Activated T-helper 2 cell treated with anti-CD3 and anti-CD28 coated beads, Interferon-gamma antibody, Interleukin-2, Interleukin-4, amounts not matched to agents 10 μg/mL and 5 μg/mL and 100 μg/mL, durations not matched to agents 14 hours and 24 hours and 36 hours (primary cell): Measurements from ENCODE around the gene SLC19A1. TPM values are rescaled to one million over a fixed set of nuclear protein-coding genes. Genes with fewer than 3 reads are reported as not detected.

Experiments
- DNase-seq: peaks from one replicate; pipeline ENCODE4 v3.0.0; 2021; ENCODE audit warnings: low spot score
- H3K27ac Mint-ChIP-seq: one replicate; pipeline ENCODE4 v1.8.0; 2021; ENCODE audit warnings: mixed read lengths
- H3K27me3 Mint-ChIP-seq: one replicate; pipeline ENCODE4 v1.8.0; 2021; ENCODE audit warnings: low read depth, mixed read lengths
- H3K36me3 Mint-ChIP-seq: one replicate; pipeline ENCODE4 v1.8.0; 2021; ENCODE audit warnings: low read depth, mixed read lengths
- H3K4me1 Mint-ChIP-seq: one replicate; pipeline ENCODE4 v1.8.0; 2021; ENCODE audit warnings: low read depth, mixed read lengths
- H3K4me3 Mint-ChIP-seq: one replicate; pipeline ENCODE4 v1.8.0; 2021; ENCODE audit warnings: low read depth, mild to moderate bottlenecking, moderate library complexity, mixed read lengths
- H3K9me3 Mint-ChIP-seq: one replicate; pipeline ENCODE4 v1.8.0; 2021; ENCODE audit warnings: mixed read lengths
- intact Hi-C: fragments of 100-400 bp; cut with micrococcal nuclease; formaldehyde crosslinking; loops from one replicate; pipeline ENCODE4 v1.15.1; 2023
- total RNA-seq: library from RNA; stranded (reverse); gene quantifications from 2 replicates; pipeline ENCODE4 v1.2.3, GENCODE V29; 2022

The SLC19A1 gene
- total RNA-seq, 1 donor from 2014 or later, result 68.1 TPM

GRCh38 chr21:45459171-45460010 is 82.8 kb downstream of the SLC19A1 start:
- Mint-ChIP-seq H3K36me3 (no peaks in the 10 kb centered on the region), H3K4me1 (no peaks in the 10 kb centered on the region), H3K9me3 (no peaks in the 10 kb centered on the region), H3K27ac (no peak overlapping the region), H3K4me3 (no peak overlapping the region), H3K27me3 (peaks cover 9% of the 10 kb centered on the region)
- intact Hi-C loops, result no loop called here
- no peak for DNase-seq

- intact Hi-C loops, result no loop called here
- DNase-seq, result no peak
- H3K4me3 Mint-ChIP-seq, result no peak overlapping the region
- no peaks in the 10 kb centered on the region for H3K9me3 Mint-ChIP-seq
- no peaks in the 10 kb centered on the region for H3K4me1 Mint-ChIP-seq
- H3K36me3 Mint-ChIP-seq, result no peaks in the 10 kb centered on the region
- H3K27me3 Mint-ChIP-seq, result peaks cover 8% of the 10 kb centered on the region
- no peak overlapping the region for H3K27ac Mint-ChIP-seq
These were observed 83.7 kb downstream of the SLC19A1 start for GRCh38 chr21:45458281-45459170.

- intact Hi-C loops, result no loop called here
- Mint-ChIP-seq H3K4me3 (no peak overlapping the region), H3K4me1 (no peaks in the 10 kb centered on the region), H3K27me3 (peaks cover 5% of the 10 kb centered on the region), H3K27ac (no peak overlapping the region), H3K9me3 (peaks cover 5% of the 10 kb centered on the region), H3K36me3 (no peaks in the 10 kb centered on the region)
- no peak for DNase-seq
These were observed 84.4 kb downstream of the SLC19A1 start for GRCh38 chr21:45457832-45458172.

GRCh38 chr21:45457161-45457831 is 84.9 kb downstream of the SLC19A1 start:
- H3K27ac Mint-ChIP-seq, result no peak overlapping the region
- intact Hi-C loops, result no loop called here
- DNase-seq, result no peak
- no peak overlapping the region for H3K4me3 Mint-ChIP-seq
- H3K9me3 Mint-ChIP-seq, result peaks cover 7% of the 10 kb centered on the region
- H3K36me3 Mint-ChIP-seq, result no peaks in the 10 kb centered on the region
- H3K4me1 Mint-ChIP-seq, result no peaks in the 10 kb centered on the region
- H3K27me3 Mint-ChIP-seq, result peaks cover 4% of the 10 kb centered on the region

GRCh38 chr21:45456584-45457160 is 85.6 kb downstream of the SLC19A1 start:
- peaks cover 7% of the 10 kb centered on the region for H3K9me3 Mint-ChIP-seq
- no peaks in the 10 kb centered on the region for H3K27me3 Mint-ChIP-seq
- DNase-seq, result no peak
- H3K27ac Mint-ChIP-seq, result no peak overlapping the region
- no peaks in the 10 kb centered on the region for H3K36me3 Mint-ChIP-seq
- H3K4me1 Mint-ChIP-seq, result no peaks in the 10 kb centered on the region
- intact Hi-C loops, result no loop called here
- no peak overlapping the region for H3K4me3 Mint-ChIP-seq

GRCh38 chr21:45455674-45456583 is 86.3 kb downstream of the SLC19A1 start:
- Mint-ChIP-seq H3K36me3 (no peaks in the 10 kb centered on the region), H3K4me3 (no peak overlapping the region), H3K27me3 (no peaks in the 10 kb centered on the region), H3K9me3 (peaks cover 7% of the 10 kb centered on the region), H3K27ac (no peak overlapping the region), H3K4me1 (no peaks in the 10 kb centered on the region)
- intact Hi-C loops, result no loop called here
- no peak for DNase-seq

GRCh38 chr21:45454926-45455673 is 87.1 kb downstream of the SLC19A1 start:
- no peaks in the 10 kb centered on the region for H3K4me1 Mint-ChIP-seq
- no peak for DNase-seq
- no peak overlapping the region for H3K27ac Mint-ChIP-seq
- peaks cover 7% of the 10 kb centered on the region for H3K9me3 Mint-ChIP-seq
- H3K4me3 Mint-ChIP-seq, result no peak overlapping the region
- no peaks in the 10 kb centered on the region for H3K36me3 Mint-ChIP-seq
- H3K27me3 Mint-ChIP-seq, result no peaks in the 10 kb centered on the region
- intact Hi-C loops, result no loop called here

GRCh38 chr21:45454060-45454925 is 87.9 kb downstream of the SLC19A1 start:
- Mint-ChIP-seq H3K4me3 (no peak overlapping the region), H3K4me1 (no peaks in the 10 kb centered on the region), H3K27ac (no peak overlapping the region), H3K9me3 (peaks cover 7% of the 10 kb centered on the region), H3K36me3 (no peaks in the 10 kb centered on the region), H3K27me3 (no peaks in the 10 kb centered on the region)
- intact Hi-C loops, result no loop called here
- DNase-seq, result no peak

GRCh38 chr21:45453308-45453950 is 88.8 kb downstream of the SLC19A1 start:
- H3K27ac Mint-ChIP-seq, result no peak overlapping the region
- H3K9me3 Mint-ChIP-seq, result peaks cover 7% of the 10 kb centered on the region
- no peak for DNase-seq
- no peaks in the 10 kb centered on the region for H3K36me3 Mint-ChIP-seq
- intact Hi-C loops, result no loop called here
- no peaks in the 10 kb centered on the region for H3K4me1 Mint-ChIP-seq
- no peak overlapping the region for H3K4me3 Mint-ChIP-seq
- no peaks in the 10 kb centered on the region for H3K27me3 Mint-ChIP-seq

GRCh38 chr21:45452696-45453307 is 89.4 kb downstream of the SLC19A1 start:
- H3K36me3 Mint-ChIP-seq, result no peaks in the 10 kb centered on the region
- H3K4me1 Mint-ChIP-seq, result no peaks in the 10 kb centered on the region
- intact Hi-C loops, result no loop called here
- DNase-seq, result no peak
- H3K9me3 Mint-ChIP-seq, result peaks cover 7% of the 10 kb centered on the region
- H3K27ac Mint-ChIP-seq, result no peak overlapping the region
- H3K27me3 Mint-ChIP-seq, result peaks cover 2% of the 10 kb centered on the region
- H3K4me3 Mint-ChIP-seq, result no peak overlapping the region
